GM18867 (cell line): ENCODE results near the gene MOGAT3.

Experiments used
- ATAC-seq: cut with Tn5 transposase; IDR thresholded peaks from one replicate; pipeline ENCODE4 v1.9.1; 2021; ENCODE audit warnings: mild to moderate bottlenecking, moderate library complexity; ENCODE audit not compliant: unreplicated experiment

Gene MOGAT3

GRCh38 chr7:101233907-101234547, 33.2 kb upstream of the MOGAT3 start:
- ATAC-seq: no peak

- no peak for ATAC-seq
These were observed 31.5 kb upstream of the MOGAT3 start for GRCh38 chr7:101232141-101232850.

- ATAC-seq: no peak
These were observed 30.8 kb upstream of the MOGAT3 start for GRCh38 chr7:101231644-101232043.

GRCh38 chr7:101226721-101227120, 25.9 kb upstream of the MOGAT3 start:
- ATAC-seq: no peak

GRCh38 chr7:101225650-101226049, 24.8 kb upstream of the MOGAT3 start:
- no peak for ATAC-seq

- no peak for ATAC-seq
These were observed 22.7 kb upstream of the MOGAT3 start for GRCh38 chr7:101223528-101223927.

GRCh38 chr7:101222275-101222830, 21.5 kb upstream of the MOGAT3 start:
- no peak for ATAC-seq

GRCh38 chr7:101220295-101220694, 19.5 kb upstream of the MOGAT3 start:
- ATAC-seq: no peak

- ATAC-seq: no peak
These were observed 17.6 kb upstream of the MOGAT3 start for GRCh38 chr7:101218236-101219125.

GRCh38 chr7:101217388-101218235, 16.8 kb upstream of the MOGAT3 start, which contains the start of the genes PLOD3 and ZNHIT1:
Gene PLOD3, minus strand, starts transcription at chr7:101217581. Its CDS starts 307 bp downstream, at chr7:101217274.
Gene ZNHIT1, plus strand, starts transcription at chr7:101218165. Its CDS starts 31 bp downstream, at chr7:101218196.
- peak; percentile 67 for ATAC-seq

- ATAC-seq: peak; percentile 32
These were observed 16.1 kb upstream of the MOGAT3 start for GRCh38 chr7:101216860-101217387.

GRCh38 chr7:101216001-101216859, 15.4 kb upstream of the MOGAT3 start:
- no peak for ATAC-seq

- no peak for ATAC-seq
These were observed 11.2 kb upstream of the MOGAT3 start for GRCh38 chr7:101212014-101212413.

GRCh38 chr7:101211501-101211900, 10.7 kb upstream of the MOGAT3 start:
- ATAC-seq: no peak

GRCh38 chr7:101210143-101210542, 9.3 kb upstream of the MOGAT3 start:
- ATAC-seq: no peak

- no peak for ATAC-seq
These were observed 8.0 kb upstream of the MOGAT3 start for GRCh38 chr7:101208794-101209193.

- no peak for ATAC-seq
These were observed 6.6 kb upstream of the MOGAT3 start for GRCh38 chr7:101207459-101207858.

- ATAC-seq: no peak
These were observed 5.8 kb upstream of the MOGAT3 start for GRCh38 chr7:101206665-101207042.
